NCI-H128 (cell line): ENCODE measurements around the gene MFSD11.
"Not testable (repeated sequence)": the region's sequence is repeated elsewhere in the genome, so short reads cannot be mapped to it uniquely, and the experiment has no call there.

Experiments
- DNase-seq: peaks from one replicate; lab custom pipeline; 2025; ENCODE audit not compliant: unreplicated experiment; lab: John Stamatoyannopoulos, UW

MFSD11 gene

DNA sequence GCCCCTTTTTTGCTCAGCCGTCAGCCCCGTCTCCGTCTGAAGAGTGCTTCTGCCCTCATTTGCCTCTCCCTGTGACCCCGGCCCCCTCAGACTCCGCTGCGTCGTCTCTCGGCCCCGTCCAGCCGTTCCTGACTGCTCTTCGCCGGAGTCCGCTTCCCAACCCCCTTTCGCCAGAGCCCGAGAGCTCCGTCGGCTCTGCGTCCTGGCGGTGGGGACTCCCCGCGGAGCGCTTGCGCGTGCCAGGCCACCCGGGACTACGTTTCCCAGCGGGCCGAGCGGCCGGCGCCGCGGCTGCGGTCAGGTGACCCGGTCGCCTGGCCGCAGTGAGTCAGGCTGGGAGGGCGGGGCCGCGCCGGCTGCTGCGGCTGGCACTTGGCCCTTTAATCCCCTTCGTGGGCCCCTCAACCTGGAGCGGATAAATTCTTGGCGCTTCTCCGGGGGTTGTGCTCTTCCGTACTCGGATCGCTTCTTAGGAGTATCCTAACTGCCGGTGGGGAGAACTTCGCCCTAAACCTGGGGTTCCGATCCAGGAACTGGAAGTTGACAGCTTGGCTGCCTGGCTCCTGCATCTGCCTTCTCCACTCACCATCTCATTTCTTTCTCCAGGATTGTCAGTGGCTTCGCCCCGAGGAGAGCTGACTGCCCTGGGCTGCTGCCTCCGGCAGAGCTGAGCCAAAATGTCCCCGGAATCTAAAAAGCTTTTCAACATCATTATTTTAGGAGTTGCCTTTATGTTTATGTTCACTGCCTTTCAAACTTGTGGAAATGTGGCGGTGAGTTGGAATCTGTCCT, at the start of gene MFSD11:
Gene MFSD11, plus strand, starts transcription at position 444 of the 792 bp plus-strand sequence. Its CDS starts 234 bp downstream, at position 678.
- DNase-seq = peak; percentile 78

DNA sequence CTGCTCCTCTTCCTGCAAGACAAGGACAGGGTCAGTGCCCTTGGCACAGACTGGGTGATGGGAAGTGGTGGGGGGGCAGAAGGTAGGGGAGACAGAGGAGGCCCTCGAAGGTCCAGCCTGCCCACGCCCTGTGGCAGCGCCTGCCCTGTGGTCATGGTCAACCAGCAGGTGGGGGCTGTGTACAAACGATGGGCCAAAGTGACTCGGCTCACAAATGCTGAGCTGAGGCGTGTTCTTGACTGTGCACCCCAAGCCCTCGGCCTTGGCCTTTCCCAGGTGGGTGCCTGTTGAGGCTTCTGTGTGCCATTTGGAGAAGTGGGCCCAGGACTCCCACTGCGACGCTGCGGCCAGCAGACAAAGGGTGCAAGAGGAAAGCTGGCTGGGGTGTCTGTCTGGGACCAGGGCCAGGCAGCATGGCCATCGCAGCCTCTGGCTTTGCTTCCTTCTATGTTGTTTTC, 49.7 kb upstream of the MFSD11 start:
- no peak for DNase-seq

DNA sequence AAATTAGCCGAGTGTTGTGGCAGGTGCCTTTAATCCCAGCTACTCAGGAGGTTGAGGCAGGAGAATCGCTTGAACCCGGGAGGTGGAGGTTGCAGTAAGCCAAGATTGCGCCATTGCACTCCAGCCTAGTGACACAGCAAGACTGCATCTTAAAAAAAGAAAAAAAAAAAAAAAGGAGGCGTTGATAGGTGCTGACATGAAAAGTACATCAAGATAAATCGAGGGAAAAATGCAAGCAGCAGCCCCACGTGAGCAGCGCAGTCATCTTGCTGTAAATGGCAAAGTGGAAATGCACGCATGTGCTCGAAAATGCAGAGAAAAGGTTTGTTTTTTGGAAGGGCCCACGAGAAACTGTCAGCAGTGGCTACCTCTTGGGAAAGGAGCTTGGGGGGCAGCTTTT, 48.1 kb upstream of the MFSD11 start:
- DNase-seq = no peak

DNA sequence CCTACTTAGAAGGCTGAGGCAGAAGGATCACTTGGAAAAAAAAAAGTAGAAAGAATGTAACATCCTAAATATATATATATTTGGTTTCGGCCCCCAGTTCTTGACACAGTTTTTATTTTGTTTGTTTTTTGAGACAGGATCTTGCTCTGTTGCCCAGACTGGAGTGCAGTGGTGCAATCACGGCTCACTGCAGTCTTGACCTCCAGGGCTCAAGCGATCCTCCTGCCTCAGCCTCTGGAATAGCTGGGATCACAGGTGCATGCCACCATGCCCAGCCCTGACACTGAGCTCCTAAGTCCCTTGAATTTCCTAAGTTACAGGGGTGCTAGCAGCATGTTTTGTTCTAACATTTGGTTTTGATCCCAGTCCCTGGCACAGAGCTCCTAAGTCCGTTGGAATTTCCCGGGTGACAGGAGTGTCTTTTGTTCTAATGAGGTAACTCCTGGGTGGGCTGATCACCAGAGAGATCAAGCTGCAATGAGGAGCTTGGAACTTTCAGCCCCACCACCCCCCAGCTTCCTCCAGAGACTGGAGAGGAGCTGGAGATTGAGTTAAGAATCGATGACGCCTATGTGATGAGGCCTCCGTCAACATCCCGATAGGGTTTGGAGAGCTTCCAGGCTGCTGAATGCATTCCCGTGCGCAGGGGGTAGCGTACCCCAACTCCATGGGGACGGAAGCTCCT, 47.2 kb upstream of the MFSD11 start:
- no peak for DNase-seq

DNA sequence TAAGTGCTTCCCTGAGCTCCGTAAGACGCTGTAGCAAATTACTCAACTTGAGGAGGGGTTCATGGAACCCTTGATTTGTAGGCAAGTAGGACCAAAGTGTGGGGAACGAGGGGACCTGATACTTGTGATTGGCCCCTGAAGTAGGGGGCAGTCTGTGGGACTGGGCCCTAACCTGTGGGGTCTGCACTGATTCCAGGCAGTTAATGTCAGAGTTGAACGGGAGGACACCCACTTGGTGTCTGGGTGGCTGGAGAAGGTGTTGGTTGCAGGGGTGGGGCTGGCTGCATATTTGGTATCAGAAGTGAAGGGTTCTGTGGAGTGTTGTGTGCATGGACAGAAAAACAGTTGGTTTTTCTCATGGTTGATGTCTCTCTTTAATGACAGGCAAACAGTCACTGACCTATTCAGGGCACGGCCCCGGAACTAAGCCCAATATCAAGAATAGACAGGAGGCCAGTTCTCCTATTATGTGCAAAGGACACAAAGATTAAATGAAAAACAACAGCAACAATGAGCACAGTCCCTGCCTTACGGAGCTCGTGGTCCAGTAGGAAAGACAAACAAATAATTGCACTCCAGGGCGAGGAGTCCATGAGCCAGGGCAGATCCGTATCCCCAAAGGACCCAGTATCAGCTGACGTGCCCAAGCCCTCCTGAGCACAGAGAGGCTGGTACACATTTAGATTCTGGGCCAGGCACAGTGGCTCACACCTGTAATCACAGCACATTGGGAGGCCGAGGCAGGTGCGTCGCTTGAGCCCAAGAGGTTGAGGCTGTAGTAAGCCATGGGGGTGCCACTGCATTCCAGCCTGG, 46.3 kb upstream of the MFSD11 start:
- no peak for DNase-seq

- DNase-seq = no peak
Measured at GRCh38 chr17:76695059-76695831, 42.7 kb upstream of the MFSD11 start.

- no peak for DNase-seq
Measured at GRCh38 chr17:76696763-76697701, 40.9 kb upstream of the MFSD11 start.

DNA sequence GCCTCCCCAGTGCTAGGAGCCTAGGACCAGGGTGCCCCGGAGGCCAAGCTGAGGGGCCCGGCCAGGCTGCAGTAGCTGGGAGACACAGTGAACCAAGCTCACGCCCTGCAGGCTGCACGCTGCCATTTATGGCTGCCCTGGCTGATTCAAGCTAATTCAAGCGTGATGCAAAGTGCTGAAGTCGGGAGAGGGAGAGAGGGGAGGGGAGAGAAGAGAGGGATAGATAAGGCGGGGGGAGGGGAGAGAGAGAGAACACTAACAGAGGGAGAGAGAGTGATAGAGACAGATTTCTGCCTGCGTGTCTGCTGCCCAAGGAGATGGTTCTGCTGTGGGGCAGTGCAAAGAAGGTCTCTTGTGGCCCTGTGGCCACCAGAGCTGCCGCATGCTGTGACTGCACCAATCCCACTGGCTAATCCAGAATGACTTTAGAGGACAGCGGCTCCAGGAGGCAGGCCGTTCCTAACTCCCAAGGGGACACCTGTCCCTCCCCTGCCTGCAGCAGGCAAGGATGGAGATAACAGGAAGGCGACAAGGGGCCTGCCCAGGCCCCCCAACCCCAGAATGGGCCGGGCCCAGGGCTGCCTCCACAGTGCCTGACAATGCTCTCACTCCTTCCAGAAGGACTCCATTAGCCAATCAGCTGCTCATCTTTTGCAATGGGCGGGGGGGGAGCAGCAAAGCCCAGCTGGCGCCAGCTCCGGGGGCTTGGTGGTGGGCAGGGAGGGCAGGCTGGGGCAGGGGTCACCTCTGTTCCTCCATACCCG, 40.0 kb upstream of the MFSD11 start:
- DNase-seq = no peak

- DNase-seq = not testable (repeated sequence)
Measured at GRCh38 chr17:76698466-76698977, 39.4 kb upstream of the MFSD11 start.

DNA sequence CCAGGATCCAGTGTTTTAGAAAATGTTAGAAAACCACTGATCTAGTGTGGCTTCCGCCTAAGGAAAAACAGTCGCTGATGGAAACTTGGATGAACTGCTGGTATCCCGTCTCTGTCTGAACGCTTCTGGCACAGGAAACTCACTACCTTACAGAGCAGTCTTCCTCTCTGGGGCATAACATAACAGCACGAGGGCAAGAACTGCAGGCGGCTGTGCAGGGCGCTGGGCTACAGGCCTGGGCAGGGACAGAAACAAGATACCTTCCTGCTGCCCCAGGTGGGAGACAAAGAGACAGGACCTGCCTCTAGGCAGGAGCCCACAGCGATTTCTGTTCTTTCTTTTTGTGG, 37.7 kb upstream of the MFSD11 start:
- DNase-seq = no peak

- DNase-seq = no peak
Measured at GRCh38 chr17:76700617-76701470, 37.1 kb upstream of the MFSD11 start.

DNA sequence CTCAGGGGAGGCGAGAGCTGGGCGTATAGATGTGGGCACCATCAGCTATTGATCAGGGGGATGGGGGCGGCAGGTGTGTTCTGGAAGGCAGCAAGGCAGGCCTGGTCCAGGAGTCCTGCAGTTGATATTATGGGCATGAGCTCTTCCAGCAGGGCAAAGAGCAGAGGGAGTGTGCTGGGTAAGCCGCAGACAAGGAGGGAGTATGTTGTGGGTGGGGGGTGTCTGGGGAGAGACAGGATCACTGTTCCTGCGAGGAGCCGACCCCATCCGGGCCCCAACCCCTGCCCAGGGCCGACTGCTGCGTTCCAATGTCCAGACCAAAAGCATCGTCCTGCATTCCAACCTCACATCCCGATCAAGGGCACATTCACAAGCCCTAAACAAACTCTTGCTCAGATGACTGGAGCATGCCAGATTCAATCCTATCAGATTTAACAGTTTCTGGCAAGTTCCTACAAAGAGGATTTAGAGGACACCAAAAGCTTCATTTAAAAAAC, 36.4 kb upstream of the MFSD11 start:
- no peak for DNase-seq

- no peak for DNase-seq
Measured at GRCh38 chr17:76702076-76702475, 35.8 kb upstream of the MFSD11 start.

GRCh38 chr17:76702941-76703637, 34.8 kb upstream of the MFSD11 start:
- DNase-seq = no peak

GRCh38 chr17:76704805-76705204, 33.1 kb upstream of the MFSD11 start:
- DNase-seq = no peak

DNA sequence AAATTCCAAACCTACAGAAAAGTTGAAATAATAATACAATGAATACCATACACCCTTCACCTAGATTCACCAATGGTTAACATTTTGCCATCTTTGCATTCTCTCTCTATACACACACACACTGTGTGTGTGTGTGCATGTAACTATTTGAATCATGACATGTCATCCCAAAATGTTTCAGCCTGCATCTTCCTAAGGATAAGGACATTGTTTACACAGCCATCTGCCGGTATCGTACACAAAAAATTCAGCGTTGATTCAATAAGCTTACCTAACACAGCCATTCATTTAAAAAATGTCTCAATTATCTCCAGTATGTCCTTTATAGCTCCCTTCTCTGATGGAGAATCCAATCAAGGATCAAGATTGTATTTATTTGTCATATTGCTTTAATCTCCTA, 31.1 kb upstream of the MFSD11 start:
- no peak for DNase-seq
